ENCODE results near the gene AVL9. TPM values are rescaled to one million over a fixed set of nuclear protein-coding genes. Genes with fewer than 3 reads are reported as not detected.
"Not testable (repeated sequence)": the region's sequence is repeated elsewhere in the genome, so short reads cannot be mapped to it uniquely, and the experiment has no call there.

Gene AVL9
- total RNA-seq, 8 experiments from 2014 or later: 21.3 to 38.4 (median 32.9) TPM

DNA sequence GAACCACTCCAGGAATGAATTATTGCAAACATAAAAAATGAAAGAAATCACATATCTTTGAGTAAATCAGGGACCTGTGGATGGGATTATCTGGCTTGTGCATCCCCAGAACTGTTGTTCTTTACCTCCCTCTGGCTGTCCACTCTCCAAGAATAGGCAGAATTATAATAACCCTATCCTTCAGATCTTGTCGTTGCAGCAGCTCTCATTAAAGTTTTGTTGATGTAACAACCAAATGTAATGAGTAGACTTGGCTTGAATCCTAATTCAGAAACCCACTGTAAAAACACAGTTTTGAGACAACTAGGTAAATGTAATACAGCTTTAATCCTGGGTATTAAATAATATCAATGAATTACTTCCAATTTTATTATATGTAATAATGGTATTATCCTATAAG is 21.3 kb upstream of the AVL9 start:
- no peak overlapping the region for H3K27ac ChIP-seq
- in situ Hi-C loops (cut with MboI; ENCODE audit: low pct_unique_long_range_greater_than_20kb in 2 of 9, low sequenced_read_pairs in 9 of 9, unreplicated experiment in 9 of 9): loop anchor here in 2 of 9 experiments (10.0 kb wide), 1 partner anchor 259 kb away; no protein-coding TSS in a partner anchor
- H3K4me1 ChIP-seq (replicated peaks in 1 of 2): no peaks in the 10 kb centered on the region
- 0 to 100% (median 83%) methylated on average over 1 of the region's 1 CpG; no CpG with 5 or more reads in 3 of the 10 experiments for WGBS, 10 experiments
- no peak overlapping the region for H3K4me3 ChIP-seq
- ATAC-seq (replicated peaks in 6 of 8): no peak

DNA sequence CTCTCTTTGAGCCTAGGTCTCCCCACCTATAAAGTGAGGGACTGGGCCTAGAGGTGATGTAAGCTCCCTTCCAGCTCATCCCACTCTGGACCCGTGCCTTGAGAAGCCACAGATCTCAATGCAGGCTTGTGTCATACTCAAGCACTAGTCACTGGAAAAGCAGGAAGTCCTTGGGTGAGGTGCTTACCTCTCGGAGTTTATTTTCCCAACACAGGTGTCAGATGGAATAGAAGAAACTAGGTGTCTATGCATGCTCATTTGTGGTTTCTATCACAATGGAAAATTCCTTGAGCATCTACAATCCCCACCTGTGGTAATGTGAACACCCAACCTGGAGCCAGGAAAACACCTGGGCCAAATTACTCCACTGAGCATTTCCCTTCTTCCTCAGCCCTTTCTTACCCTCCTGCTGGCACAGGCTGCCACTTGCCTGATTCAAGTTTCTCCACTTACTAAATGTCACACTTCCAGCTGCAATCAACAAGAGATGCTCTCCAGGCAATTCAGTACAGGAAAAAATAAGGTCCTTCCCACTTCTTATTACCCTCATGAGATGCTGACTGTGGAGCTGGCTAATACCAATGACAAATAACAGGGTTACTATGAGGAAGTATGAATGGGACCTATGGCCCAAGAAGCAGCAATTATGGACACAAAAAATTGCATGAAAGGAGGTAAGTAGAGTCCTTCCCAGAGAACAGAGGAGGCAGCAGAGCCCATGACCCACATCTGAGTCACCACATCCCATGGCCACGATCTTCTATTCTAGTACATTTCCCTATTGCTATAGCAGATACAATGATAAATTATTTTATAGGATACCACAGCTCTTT is 18.3 kb upstream of the AVL9 start:
- ATAC-seq (replicated peaks in 6 of 8): no peak

DNA sequence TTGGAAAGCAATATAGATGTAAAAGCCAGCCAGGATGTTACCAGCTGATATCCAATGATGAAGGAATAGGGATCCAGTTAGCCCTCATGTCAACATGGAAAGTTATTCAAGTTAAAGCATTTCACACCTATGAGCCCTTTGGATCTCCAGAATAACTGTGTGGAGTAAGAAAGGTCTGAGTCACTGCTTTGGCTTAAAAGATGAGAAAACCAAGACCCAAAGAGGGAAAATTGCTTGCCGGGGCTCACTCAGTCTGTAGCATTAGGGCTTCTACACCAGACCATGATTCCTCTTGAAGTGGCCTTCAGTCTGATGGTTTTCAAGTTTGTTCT is 17.7 kb upstream of the AVL9 start:
- in situ Hi-C loops (cut with MboI; ENCODE audit: low pct_unique_long_range_greater_than_20kb in 2 of 9, low sequenced_read_pairs in 9 of 9, unreplicated experiment in 9 of 9): loop anchor here in 3 of 9 experiments (10.0 to 25.0 kb wide), 3 partner anchors 263 to 740 kb away; no protein-coding TSS in a partner anchor
- no peak for ATAC-seq (replicated peaks in 6 of 8)
- H3K27ac ChIP-seq: no peak overlapping the region
- WGBS, 10 experiments: 86 to 100% (median 100%) methylated on average over 1 of the region's 1 CpG; no CpG with 5 or more reads in 7 of the 10 experiments
- no peak overlapping the region for H3K4me3 ChIP-seq
- H3K4me1 ChIP-seq (replicated peaks in 1 of 2): peaks cover 0 to 5% of the 10 kb centered on the region in 2 donors

More for the DNA sequence above, 18.3 kb upstream of the AVL9 start:
- 0 to 83% (median 65%) methylated on average over 1 to 2 of the region's 3 CpGs; no CpG with 5 or more reads in 2 of the 10 experiments for WGBS, 10 experiments
- Histone ChIP-seq H3K4me1 (replicated peaks in 1 of 2) (peaks cover 0 to 5% of the 10 kb centered on the region in 2 donors), H3K4me3 (no peak overlapping the region), H3K27ac (no peak overlapping the region)
- in situ Hi-C loops (cut with MboI; ENCODE audit: low pct_unique_long_range_greater_than_20kb in 2 of 9, low sequenced_read_pairs in 9 of 9, unreplicated experiment in 9 of 9): loop anchor here in 3 of 9 experiments (10.0 to 25.0 kb wide), 3 partner anchors 262 to 740 kb away; no protein-coding TSS in a partner anchor

DNA sequence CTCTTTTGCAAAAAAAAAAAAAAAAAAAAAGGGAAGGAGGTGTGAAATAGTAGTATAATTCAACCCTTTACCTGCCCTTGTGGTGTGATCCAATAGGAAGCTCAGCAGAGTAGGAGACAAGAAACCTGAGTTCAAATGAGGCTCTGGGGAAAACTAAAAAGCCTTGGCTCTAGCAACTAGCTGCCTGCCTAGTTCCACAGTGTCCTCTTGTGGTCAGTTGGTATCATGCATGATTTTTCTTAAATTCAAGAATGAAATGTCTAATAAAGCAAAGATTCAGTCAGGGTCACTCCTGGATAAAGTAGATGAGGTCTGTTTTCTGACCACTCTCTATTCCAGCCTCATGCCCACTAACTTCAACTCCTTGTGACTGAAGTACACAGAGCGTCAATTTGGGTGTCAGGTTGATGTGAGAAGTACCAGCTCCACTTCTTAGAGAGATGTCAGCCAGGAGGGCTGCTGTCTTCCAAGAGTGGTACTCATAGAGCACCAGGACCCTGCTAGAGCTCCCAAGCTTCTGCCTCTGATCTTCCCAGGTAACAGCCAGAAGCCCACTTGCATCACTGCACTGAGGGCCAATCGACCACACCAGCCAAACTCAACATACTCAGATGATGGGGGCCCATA is 15.6 kb upstream of the AVL9 start:
- in situ Hi-C loops (cut with MboI; ENCODE audit: low pct_unique_long_range_greater_than_20kb in 2 of 9, low sequenced_read_pairs in 9 of 9, unreplicated experiment in 9 of 9): loop anchor here in 3 of 9 experiments (10.0 to 25.0 kb wide), 3 partner anchors 265 to 742 kb away; no protein-coding TSS in a partner anchor
- Histone ChIP-seq H3K4me3 (no peak overlapping the region), H3K4me1 (replicated peaks in 1 of 2) (peaks cover 0 to 5% of the 10 kb centered on the region in 2 donors), H3K27ac (no peak overlapping the region)
- ATAC-seq (replicated peaks in 6 of 8): peak in 3 of 8 experiments; percentile 21 to 38 (median 33)
- 20 to 100% (median 70%) methylated on average over 1 to 2 of the region's 2 CpGs; no CpG with 5 or more reads in 3 of the 10 experiments for WGBS, 10 experiments

DNA sequence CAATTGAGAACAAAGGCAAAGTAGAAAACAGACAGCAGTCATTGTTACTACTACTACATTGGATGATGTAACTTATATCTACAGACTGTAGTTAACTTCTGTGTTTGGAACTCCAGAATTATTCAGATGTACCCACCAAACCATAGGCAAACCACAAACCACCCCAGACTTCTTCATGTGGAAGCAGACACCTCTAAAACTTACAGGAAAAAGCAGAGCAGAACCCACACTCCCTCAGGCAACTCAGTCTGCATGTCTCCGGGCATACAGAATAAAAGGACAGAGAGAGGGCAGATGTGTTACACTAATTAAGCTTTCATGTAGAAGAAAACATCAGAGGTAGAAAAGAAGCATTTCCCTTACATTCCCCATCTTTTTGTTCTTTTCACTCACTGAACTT is 14.1 kb upstream of the AVL9 start:
- WGBS, 10 experiments: 20 to 57% methylated on average over 1 of the region's 1 CpG; no CpG with 5 or more reads in 8 of the 10 experiments
- in situ Hi-C loops (cut with MboI; ENCODE audit: low pct_unique_long_range_greater_than_20kb in 2 of 9, low sequenced_read_pairs in 9 of 9, unreplicated experiment in 9 of 9): loop anchor here in 1 of 9 experiments (25.0 kb wide), 2 partner anchors 269 to 744 kb away; no protein-coding TSS in a partner anchor
- no peak for ATAC-seq (replicated peaks in 6 of 8)
- Histone ChIP-seq H3K27ac (no peak overlapping the region), H3K4me3 (no peak overlapping the region), H3K4me1 (replicated peaks in 1 of 2) (peaks cover 0 to 5% of the 10 kb centered on the region in 2 donors)

GRCh38 chr7:32481921-32482320 is 13.4 kb upstream of the AVL9 start:
- no peak for ATAC-seq (replicated peaks in 6 of 8)
- in situ Hi-C loops (cut with MboI; ENCODE audit: low pct_unique_long_range_greater_than_20kb in 2 of 9, low sequenced_read_pairs in 9 of 9, unreplicated experiment in 9 of 9): loop anchor here in 1 of 9 experiments (25.0 kb wide), 2 partner anchors 270 to 745 kb away; no protein-coding TSS in a partner anchor
- Histone ChIP-seq H3K4me3 (no peak overlapping the region), H3K27ac (no peak overlapping the region), H3K4me1 (replicated peaks in 1 of 2) (peaks cover 0 to 5% of the 10 kb centered on the region in 2 donors)
- 20 to 83% (median 67%) methylated on average over 1 to 3 of the region's 3 CpGs; no CpG with 5 or more reads in 1 of the 10 experiments for whole genome bisulfite sequencing, 10 experiments

DNA sequence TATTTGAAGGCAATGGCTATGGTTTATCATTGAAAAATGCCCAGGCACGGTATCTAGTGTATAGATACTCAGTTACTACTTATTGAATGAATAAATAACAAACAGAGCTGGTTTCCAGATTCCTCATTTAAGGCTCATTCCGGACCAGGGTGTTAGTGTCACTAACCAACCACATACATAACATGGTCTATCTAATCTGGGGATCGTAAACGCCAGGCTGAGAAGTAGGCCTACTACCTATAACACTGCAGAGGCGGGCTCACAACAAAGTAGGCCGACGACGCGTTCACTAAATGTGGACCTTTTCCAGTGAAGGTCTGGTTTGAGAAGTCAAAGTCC is 5.5 kb upstream of the AVL9 start:
- in situ Hi-C loops (cut with MboI; ENCODE audit: low pct_unique_long_range_greater_than_20kb in 2 of 9, low sequenced_read_pairs in 9 of 9, unreplicated experiment in 9 of 9): loop anchor here in 1 of 9 experiments (25.0 kb wide), 2 partner anchors 277 to 752 kb away; no protein-coding TSS in a partner anchor
- peak overlapping the region; percentile 54 to 84 (median 82) for H3K4me3 ChIP-seq
- no peak for ATAC-seq (replicated peaks in 6 of 8)
- 0 to 19% (median 0%) methylated on average over 1 to 9 of the region's 9 CpGs; no CpG with 5 or more reads in 2 of the 10 experiments for WGBS, 10 experiments
- H3K27ac ChIP-seq: peak overlapping the region; percentile 67 to 80
- peaks cover 0 to 8% of the 10 kb centered on the region in 2 donors for H3K4me1 ChIP-seq (replicated peaks in 1 of 2)

DNA sequence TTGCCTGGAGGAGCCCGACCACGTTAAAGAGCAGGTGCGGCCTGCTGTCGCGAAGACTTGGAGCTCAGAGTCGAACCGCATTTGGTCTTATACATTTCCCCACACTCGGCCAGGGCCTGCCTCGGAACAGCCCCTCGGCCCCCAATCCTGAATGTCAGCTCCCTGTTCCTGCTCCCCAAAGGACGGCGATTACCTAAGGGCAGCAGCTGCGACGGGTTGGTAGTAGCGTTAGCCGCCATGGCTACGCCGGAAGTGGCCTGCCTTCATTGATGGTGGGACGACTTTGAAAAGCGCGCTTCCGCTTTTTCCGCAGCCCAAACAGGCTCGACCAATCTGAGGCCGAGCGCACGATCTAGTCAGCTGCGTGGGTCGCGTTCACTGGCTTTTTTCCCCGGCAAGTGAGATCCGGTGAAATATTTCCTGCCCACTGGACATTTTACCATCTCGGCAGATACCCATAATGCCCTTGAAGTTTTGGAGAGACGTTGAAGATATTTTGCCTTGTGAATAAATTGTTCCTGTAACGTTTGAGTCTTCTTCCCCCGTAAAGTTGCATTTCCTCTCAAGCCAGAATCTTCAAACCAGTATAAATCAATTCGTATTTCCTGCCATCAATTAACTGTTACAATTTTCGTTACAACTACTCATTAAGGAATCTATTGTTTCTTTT is 5.0 kb upstream of the AVL9 start, which contains the start of gene LSM5:
Gene LSM5 (minus strand): TSS at position 254 of the 670 bp plus-strand sequence. CDS start 15 bp downstream, at position 239.
- in situ Hi-C loops (cut with MboI; ENCODE audit: low pct_unique_long_range_greater_than_20kb in 2 of 9, low sequenced_read_pairs in 9 of 9, unreplicated experiment in 9 of 9): loop anchor here in 1 of 9 experiments (25.0 kb wide), 2 partner anchors 278 to 753 kb away; no protein-coding TSS in a partner anchor
- Histone ChIP-seq H3K4me3 (peak within 1 kb of the TSS; percentile 54 to 84 (median 82)), H3K27ac (peak within 1 kb of the TSS; percentile 67 to 80), H3K4me1 (replicated peaks in 1 of 2) (peaks cover 0 to 8% of the 10 kb centered on the region in 2 donors)
- 0 to 6% (median 1%) methylated on average over 4 to 23 of the region's 38 CpGs for WGBS, 10 experiments
- ATAC-seq (replicated peaks in 6 of 8): peak; percentile 65 to 85 (median 77)

GRCh38 chr7:32494946-32495297 is 367 bp upstream of the AVL9 start:
- H3K4me3 ChIP-seq: peak overlapping the region; percentile 66 to 100 (median 94)
- H3K4me1 ChIP-seq (replicated peaks in 1 of 2): peaks cover 3 to 8% of the 10 kb centered on the region in 2 donors
- in situ Hi-C loops (cut with MboI; ENCODE audit: low pct_unique_long_range_greater_than_20kb in 2 of 9, low sequenced_read_pairs in 9 of 9, unreplicated experiment in 9 of 9): loop anchor here in 1 of 9 experiments (25.0 kb wide), 2 partner anchors 283 to 758 kb away; no protein-coding TSS in a partner anchor
- peak; percentile 4 to 13 (median 5) for ATAC-seq (replicated peaks in 6 of 8)
- H3K27ac ChIP-seq: peak overlapping the region; percentile 4 to 35
- 0 to 3% (median 0%) methylated on average over 2 to 10 of the region's 14 CpGs; no CpG with 5 or more reads in 1 of the 10 experiments for WGBS, 10 experiments

GRCh38 chr7:32496052-32496813 is 944 bp downstream of the AVL9 start:
- Histone ChIP-seq H3K27ac (peak overlapping the region; percentile 95 to 98), H3K4me3 (peak overlapping the region; percentile 66 to 100 (median 94)), H3K4me1 (replicated peaks in 1 of 2) (peaks cover 3 to 11% of the 10 kb centered on the region in 2 donors)
- 0 to 36% (median 12%) methylated on average over 2 to 9 of the region's 10 CpGs for WGBS, 10 experiments
- no peak for ATAC-seq (replicated peaks in 6 of 8)
- in situ Hi-C loops (cut with MboI; ENCODE audit: low pct_unique_long_range_greater_than_20kb in 2 of 9, low sequenced_read_pairs in 9 of 9, unreplicated experiment in 9 of 9): loop anchor here in 1 of 9 experiments (25.0 kb wide), 2 partner anchors 284 to 759 kb away; no protein-coding TSS in a partner anchor

DNA sequence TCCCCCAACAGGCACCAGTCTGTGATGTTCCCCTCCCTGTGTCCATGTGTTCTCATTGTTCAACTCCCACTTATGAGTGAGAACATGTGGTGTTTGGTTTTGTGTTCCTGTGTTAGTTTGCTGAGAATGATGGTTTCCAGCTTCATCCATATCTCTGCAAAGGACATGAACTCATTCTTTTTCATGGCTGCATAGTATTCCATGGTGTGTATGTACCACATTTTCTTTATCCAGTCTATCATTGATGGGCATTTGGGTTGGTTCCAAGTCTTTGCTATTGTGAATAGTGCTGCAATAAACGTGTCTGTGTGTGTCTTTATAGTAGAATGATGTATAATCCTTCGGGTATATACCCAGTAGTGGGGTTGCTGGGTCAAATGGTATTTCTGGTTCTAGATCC is 4.5 kb downstream of the AVL9 start:
- not testable (repeated sequence) for H3K27ac ChIP-seq; H3K4me3 ChIP-seq; ATAC-seq (replicated peaks in 6 of 8)
- in situ Hi-C loops (cut with MboI; ENCODE audit: low pct_unique_long_range_greater_than_20kb in 2 of 9, low sequenced_read_pairs in 9 of 9, unreplicated experiment in 9 of 9): loop anchor here in 1 of 9 experiments (25.0 kb wide), 2 partner anchors 287 to 762 kb away; no protein-coding TSS in a partner anchor
- peaks cover 16 to 21% of the 10 kb centered on the region in 2 donors for H3K4me1 ChIP-seq (replicated peaks in 1 of 2)
- 80 to 100% (median 100%) methylated on average over 1 of the region's 2 CpGs; no CpG with 5 or more reads in 5 of the 10 experiments for WGBS, 10 experiments
